ENCODE measurements around the gene EMC6.

The EMC6 gene

GRCh38 chr17:3656353-3656752 is 12.3 kb upstream of the EMC6 start:
- no peak for DNase-seq (ENCODE audit: low spot score)

GRCh38 chr17:3656755-3657587 is 11.6 kb upstream of the EMC6 start:
- DNase-seq (ENCODE audit: low spot score): no peak

DNA sequence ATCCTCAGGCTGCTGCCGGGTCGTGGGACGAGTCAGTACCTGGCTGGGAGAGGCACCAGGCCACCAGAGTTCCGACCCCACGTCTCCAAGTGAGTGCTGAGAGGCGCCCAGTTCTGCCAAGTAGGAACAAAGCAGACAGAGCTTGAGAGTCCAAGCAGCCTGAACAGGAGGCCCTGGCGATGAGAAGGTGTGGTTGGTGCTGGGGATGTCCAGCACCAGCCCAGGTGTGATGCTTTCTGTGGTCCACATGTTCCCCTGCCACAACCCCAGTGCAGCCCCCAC is 11.1 kb upstream of the EMC6 start:
- DNase-seq (ENCODE audit: low spot score): no peak

GRCh38 chr17:3657874-3658783 is 10.5 kb upstream of the EMC6 start:
- DNase-seq (ENCODE audit: low spot score): peak; percentile 54

DNA sequence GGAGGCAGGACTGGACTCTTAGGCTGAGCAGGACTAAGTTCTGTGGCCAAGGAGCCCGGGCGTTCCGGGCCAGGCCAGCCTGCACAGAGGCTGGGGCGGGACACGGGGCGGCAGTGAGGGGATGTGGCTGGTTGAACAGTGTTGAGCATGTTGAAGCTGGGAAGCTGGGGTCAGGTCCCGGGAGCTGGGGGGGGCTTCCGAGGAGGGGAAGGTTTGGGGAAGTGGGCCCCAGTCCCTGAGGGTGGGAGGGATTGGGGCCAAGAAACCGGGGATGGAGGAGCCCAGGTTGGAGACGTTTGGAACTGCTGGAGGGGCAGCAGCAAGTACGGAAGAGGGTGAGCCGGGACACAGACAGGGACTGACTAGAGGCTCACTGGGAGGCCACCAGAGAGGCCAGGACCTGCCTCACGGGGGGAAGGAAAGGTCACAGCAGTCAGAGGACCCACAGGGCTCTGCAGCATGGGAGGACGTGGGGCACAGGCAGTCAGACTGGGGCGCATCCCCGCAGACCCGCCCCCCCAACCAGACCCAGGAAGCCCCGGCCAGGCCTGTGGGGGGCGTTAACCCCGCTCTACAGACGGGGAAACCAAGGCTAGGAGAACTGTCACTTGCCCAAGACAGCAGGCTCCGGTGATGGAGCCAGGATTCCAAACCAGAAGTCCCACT is 9.7 kb upstream of the EMC6 start:
- DNase-seq (ENCODE audit: low spot score): no peak

- no peak for DNase-seq (ENCODE audit: low spot score)
Measured at GRCh38 chr17:3659541-3660111, 9.0 kb upstream of the EMC6 start.

- DNase-seq (ENCODE audit: low spot score): no peak
Measured at GRCh38 chr17:3660311-3660891, 8.2 kb upstream of the EMC6 start.

DNA sequence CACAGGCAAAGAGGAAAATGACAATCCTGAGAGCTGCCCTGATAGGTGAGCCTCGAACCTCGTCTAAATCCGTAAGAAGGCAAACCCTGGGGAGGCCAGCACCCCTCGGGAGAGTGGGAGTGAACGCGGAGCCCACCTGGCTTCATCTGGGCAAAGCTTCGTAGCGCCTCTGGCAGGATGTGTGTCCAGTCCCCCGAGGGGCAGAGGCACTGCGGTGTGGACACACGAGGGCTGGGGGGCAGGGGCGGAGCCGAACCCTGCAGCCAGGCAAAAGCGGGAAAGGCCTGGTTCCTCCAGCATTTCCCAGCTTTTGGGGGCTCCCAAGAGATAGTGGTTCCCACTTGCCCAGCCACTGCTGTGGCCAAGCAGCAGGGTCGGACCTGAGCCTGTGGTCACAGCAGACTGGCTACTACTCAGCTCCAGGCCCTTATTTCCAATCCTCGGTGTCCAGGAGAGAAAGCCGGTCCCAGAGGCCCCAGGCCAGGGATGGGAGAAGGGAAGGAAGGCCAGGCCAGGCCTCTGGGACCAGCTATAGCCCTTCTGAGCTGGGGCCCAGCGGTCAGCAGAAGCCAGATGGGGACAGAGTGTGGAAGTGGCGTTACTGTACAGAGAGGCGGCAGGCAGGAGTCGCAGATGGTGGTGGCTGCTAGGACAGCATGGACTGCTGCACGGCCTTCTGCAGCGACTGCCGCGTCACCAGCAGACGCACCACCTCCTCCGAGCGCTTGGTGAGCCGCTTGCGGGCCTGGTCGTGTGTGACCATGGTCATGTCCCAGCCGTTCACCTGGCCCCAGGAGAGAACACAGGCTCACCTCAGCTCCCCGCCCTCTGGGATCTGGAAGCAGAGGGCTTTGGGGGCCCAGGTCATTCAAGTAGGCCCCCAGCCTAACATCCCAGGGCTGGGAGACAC is 5.3 kb upstream of the EMC6 start:
- no peak for DNase-seq (ENCODE audit: low spot score)

DNA sequence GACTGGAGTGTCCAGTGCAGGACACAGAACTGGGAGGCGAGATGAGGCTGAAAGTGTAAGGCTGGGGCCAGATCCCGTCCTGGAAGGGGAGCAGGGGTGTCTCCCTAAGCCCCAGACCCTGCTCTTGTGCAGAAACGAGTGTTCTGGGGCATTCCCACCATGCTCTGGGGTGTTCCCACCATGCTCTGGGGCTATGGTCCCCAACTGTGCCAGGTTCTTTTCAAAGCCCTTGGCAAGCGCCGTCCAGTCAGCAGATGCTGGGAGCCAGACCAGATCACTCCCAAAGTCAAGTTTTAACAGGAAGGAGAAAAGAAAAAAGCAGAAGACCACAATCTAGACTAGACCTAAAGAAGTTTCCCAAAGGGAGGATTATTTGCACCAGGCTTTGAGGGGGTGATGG is 2.8 kb upstream of the EMC6 start:
- DNase-seq (ENCODE audit: low spot score): peak; percentile 66

- no peak for DNase-seq (ENCODE audit: low spot score)
Measured at GRCh38 chr17:3666516-3666915, 2.1 kb upstream of the EMC6 start.

GRCh38 chr17:3667366-3668278 is 990 bp upstream of the EMC6 start:
- peak; percentile 45 for DNase-seq (ENCODE audit: low spot score)

DNA sequence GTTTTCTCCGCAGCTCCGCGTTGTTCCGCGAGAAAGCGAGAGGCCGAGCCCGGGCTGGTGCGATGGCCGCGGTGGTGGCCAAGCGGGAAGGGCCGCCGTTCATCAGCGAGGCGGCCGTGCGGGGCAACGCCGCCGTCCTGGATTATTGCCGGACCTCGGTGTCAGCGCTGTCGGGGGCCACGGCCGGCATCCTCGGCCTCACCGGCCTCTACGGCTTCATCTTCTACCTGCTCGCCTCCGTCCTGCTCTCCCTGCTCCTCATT is 404 bp downstream of the EMC6 start:
- no peak for DNase-seq (ENCODE audit: low spot score)

- no peak for DNase-seq (ENCODE audit: low spot score)
Measured at GRCh38 chr17:3669548-3669947, 936 bp downstream of the EMC6 start.

- DNase-seq (ENCODE audit: low spot score): no peak
Measured at GRCh38 chr17:3672571-3672970, 4.0 kb downstream of the EMC6 start.

DNA sequence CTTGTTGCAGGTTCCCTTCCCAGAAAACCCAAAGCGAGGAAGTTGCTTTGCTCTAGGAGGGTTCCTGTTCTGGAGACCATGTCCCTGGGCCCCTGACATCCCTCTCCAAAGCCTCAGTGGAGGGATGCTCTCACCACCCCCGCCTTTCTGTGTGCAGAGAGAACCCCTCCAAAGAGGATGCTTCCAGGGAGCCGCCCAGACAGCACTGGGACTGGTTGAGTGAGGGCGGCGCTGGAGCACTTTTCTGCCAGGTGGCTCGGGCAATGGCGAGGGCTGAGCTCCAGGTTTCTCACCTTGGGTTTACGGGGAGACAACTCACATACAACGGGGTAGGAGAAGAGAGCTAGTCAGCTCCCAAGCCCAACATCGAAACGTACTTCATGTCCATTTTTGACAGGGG is 7.3 kb downstream of the EMC6 start:
- DNase-seq (ENCODE audit: low spot score): no peak

DNA sequence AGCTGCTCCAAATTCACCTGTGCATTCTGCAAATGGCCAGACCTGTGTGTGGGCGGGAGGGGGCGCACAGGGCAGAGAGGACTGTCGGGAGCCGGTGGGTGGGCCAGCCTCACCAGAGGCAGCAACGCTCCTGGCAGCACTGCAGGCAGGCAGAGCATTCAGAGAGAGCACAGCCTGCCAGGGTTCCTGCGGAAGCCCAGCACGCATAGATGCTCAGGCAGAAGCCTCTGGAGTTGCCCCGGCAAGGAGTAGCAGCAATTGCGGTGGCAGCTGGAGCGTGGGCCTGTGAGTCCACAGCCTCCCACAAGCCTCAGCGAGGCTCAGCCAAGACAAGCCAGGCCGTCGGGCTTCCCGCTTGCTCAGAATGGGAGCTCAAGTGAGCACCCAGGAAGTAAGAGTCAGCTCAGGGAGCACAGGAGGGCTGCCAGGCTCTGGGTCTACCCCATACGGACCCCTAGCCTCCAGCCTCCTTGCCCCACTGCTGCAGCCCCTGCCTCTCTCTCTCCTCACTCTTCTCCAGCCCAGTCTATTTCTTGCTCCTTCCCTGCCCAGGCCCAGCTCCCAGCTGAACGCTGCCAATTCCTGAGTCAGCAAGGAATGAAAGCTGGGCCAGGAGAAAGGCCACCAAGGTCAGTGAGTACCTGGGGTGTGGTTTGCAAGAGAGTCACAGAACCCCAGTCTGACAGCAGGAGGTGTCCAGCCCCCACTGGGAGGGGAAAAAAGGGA is 9.6 kb downstream of the EMC6 start:
- DNase-seq (ENCODE audit: low spot score): no peak

DNA sequence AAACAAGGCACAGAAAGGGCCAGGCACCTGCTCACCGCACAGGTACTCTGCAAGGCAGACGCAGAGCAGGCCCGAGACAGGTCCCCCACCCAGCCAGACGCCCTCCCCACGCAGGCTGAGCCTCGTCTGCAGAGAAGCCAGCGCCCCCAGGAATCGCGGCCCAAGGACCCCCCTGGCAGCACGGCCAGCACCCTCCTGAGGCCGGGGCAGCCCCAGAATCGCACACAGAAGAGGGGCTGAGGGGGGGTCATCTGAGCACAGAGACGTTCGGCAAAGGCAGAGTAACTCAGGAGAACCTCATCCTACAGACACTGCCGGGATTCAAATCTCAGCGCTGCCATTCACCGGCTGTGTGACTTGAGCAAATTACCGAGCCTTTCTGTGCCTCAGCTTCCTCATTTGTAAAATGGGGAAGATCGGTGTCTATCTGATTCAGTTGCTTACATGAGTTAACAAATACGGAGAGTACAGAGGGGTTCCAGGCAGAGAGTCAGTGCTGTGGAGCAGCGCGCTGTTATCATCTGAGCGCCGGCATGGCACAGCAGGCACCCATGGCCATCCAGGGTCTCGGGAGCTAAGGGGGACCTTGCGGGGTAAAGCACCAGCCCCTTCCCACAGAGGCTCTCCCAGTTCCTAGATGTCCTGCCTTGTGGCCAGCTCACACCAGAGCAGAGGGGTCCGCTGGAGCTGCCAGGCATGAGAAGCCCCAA is 10.4 kb downstream of the EMC6 start:
- no peak for DNase-seq (ENCODE audit: low spot score)

DNA sequence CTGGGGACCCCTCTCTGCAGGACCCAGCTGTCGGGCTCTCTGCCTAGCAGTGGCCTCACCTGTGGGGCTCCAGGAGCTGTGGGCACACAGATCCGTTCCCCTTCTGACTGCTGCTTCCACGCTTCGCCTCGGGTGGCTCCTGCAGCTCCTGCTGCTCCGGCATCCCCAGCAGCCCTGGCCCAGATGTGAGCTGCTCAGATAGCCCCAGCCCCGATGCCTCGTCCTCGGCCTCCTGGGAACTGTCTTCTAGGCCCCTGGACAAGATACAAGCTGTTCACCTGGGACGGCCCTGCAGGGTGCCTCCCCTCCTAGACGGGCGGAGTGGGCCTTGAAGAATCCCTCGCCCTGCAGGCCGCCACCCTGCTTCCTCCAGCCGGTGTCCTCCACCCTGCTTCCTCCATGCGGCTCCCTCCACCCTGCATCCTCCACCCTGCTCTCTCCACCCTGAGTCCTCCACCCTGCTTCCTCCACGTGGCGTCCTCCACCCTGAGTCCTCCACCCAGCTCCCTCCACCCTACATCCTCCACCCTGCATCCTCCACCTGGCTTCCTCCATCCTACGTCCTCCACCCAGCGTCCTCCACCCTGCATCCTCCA is 11.0 kb downstream of the EMC6 start:
- DNase-seq (ENCODE audit: low spot score): no peak

- no peak for DNase-seq (ENCODE audit: low spot score)
Measured at GRCh38 chr17:3681057-3681456, 12.4 kb downstream of the EMC6 start.
